Stomach smooth muscle (tissue), 2 donors: ENCODE results near the gene NOTCH1.

Source experiments
- H3K27ac ChIP-seq: one replicate; pipeline ENCODE4 v1.7.0; 2013; ENCODE audit warnings: mild to moderate bottlenecking, low read length, inconsistent platforms
- H3K27me3 ChIP-seq, 2 donors: one replicate each; pipeline ENCODE4 v1.7.0; 2013; ENCODE audit warnings: low read length in 2 of 2; ENCODE audit not compliant: insufficient read depth in 2 of 2, control insufficient read depth in 1 of 2
- H3K36me3 ChIP-seq, 2 donors: one replicate each; pipeline ENCODE4 v1.7.0; 2013; ENCODE audit warnings: low read length in 2 of 2; ENCODE audit not compliant: control insufficient read depth in 2 of 2, insufficient read depth in 2 of 2
- H3K4me1 ChIP-seq: one replicate; pipeline ENCODE4 v1.7.0; 2013; ENCODE audit warnings: low read length; ENCODE audit not compliant: control insufficient read depth, insufficient read depth
- H3K4me3 ChIP-seq, 2 donors: one replicate each; pipeline ENCODE4 v1.7.0; 2013; ENCODE audit warnings: low read length in 2 of 2
- H3K9ac ChIP-seq, 2 donors: one replicate each; pipeline ENCODE4 v1.7.0; 2013; ENCODE audit warnings: low read length in 2 of 2, mild to moderate bottlenecking in 1 of 2
- H3K9me3 ChIP-seq, 2 donors: one replicate each; pipeline ENCODE4 v1.7.0; 2013; ENCODE audit warnings: low read length in 2 of 2; ENCODE audit not compliant: control insufficient read depth in 2 of 2
- donor health status: healthy.
- donor health status: Pancreatic carcinoma.

Gene NOTCH1

DNA sequence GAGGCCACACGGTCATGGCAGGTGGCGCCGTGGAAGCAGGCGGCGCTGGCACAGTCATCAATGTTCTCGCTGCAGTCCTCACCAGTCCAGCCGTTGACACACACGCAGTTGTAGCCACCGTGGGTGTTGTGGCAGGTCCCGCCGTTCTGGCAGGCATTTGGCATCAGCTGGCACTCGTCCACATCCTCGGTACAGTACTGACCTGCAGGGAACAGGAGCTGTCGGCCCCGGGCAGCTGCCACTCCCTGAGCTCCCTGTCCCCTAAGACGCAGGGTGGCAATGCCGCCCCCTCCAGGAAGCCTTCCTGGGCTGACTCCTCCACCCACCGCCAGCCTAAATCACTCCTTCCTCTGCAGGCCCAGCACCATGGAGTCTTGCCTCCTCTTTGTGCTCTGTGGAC is 27.2 kb downstream of the NOTCH1 start:
- H3K4me3 ChIP-seq, result no peak overlapping the region
- peaks cover 9% of the 10 kb centered on the region for H3K4me1 ChIP-seq
- no peaks in the 10 kb centered on the region for H3K27me3 ChIP-seq
- peaks cover 34 to 39% of the 10 kb centered on the region in 2 donors for H3K36me3 ChIP-seq
- H3K9me3 ChIP-seq, result no peaks in the 10 kb centered on the region
- no peak overlapping the region for H3K9ac ChIP-seq
- H3K27ac ChIP-seq, result no peak overlapping the region

DNA sequence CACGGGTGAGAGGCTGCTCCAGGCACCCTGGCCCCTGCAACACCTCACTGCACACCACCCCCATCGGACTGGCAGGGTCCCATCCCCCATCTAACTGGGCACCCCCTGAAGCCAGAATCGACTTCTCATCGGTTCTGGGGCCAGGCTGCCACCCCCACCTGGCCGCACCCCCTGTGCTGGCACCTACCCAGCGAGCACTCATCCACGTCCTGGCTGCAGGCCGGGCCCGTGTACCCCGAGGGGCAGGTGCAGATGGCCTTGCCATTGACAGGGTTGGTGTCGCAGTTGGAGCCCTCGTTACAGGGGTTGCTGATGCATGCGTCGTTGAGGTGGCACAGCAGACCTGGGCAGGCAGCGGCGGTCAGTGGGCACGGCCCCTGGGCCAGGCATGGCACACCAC is 27.9 kb downstream of the NOTCH1 start:
- Histone ChIP-seq H3K4me1 (peaks cover 9% of the 10 kb centered on the region), H3K27me3 (no peaks in the 10 kb centered on the region), H3K4me3 (no peak overlapping the region), H3K27ac (no peak overlapping the region), H3K36me3 (peaks cover 39 to 42% of the 10 kb centered on the region in 2 donors), H3K9me3 (no peaks in the 10 kb centered on the region), H3K9ac (no peak overlapping the region)

DNA sequence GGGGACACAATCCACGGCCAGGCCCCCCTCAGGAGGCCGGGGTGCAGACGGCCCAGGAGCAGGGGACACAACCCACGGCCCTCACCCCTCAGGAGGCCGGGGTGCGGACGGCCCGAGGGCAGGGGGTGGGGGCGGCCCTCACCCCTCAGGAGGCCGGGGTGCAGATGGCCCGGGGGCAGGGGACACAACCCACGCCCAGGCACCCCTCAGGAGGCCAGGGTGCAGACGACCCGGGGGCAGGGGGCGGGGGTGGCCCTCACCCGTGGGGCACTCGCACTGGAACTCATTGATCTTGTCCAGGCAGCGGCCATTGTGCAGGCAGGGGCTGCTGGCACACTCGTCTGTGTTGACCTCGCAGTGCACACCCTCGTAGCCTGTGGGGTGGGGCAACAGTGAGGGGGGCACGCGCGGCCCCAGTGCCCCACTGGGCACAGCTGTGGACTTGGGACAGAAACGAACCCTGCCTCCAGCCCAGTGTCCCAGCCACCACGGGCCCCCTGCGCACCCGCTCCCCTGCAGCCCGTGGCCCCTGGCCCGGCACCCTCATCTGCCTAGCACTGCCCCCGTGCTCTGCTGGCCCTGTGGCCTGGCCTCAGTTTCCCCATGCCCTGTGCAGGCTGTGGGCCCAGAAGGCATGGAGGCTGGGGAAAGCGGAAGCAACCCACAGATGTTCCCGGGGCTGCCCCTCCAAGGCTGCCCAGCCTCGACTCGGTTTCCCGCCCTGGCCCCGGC is 28.7 kb downstream of the NOTCH1 start:
- Histone ChIP-seq H3K4me1 (peaks cover 5% of the 10 kb centered on the region), H3K9me3 (no peaks in the 10 kb centered on the region), H3K27ac (no peak overlapping the region), H3K9ac (no peak overlapping the region), H3K36me3 (peaks cover 40 to 41% of the 10 kb centered on the region in 2 donors), H3K27me3 (no peaks in the 10 kb centered on the region), H3K4me3 (no peak overlapping the region)

DNA sequence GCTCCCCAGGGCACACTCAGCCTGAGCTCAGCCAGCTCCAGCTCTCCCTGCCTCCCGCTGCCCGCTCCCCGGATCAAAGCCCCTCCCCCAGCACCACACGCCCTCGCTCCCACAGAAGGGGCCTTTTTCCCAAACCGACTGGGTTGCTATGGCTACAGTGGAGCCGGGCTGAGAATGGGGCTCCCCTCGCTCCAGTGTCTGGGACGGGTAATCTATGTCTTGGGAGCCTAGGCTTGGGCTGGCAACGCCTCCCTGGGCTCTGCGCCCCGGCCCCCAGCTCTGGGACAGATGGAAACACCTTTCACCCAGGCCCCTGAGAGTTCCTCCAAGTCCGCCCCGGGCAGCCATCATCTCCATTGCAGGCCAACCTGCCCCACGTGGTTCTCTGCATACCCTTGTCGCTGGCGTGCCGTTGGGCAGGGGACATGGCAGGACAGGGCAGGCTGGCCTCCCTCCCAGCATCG is 29.6 kb downstream of the NOTCH1 start:
- Histone ChIP-seq H3K4me3 (no peak overlapping the region), H3K36me3 (peaks cover 46 to 48% of the 10 kb centered on the region in 2 donors), H3K27me3 (no peaks in the 10 kb centered on the region), H3K9me3 (no peaks in the 10 kb centered on the region), H3K4me1 (peaks cover 5% of the 10 kb centered on the region), H3K9ac (no peak overlapping the region), H3K27ac (no peak overlapping the region)

DNA sequence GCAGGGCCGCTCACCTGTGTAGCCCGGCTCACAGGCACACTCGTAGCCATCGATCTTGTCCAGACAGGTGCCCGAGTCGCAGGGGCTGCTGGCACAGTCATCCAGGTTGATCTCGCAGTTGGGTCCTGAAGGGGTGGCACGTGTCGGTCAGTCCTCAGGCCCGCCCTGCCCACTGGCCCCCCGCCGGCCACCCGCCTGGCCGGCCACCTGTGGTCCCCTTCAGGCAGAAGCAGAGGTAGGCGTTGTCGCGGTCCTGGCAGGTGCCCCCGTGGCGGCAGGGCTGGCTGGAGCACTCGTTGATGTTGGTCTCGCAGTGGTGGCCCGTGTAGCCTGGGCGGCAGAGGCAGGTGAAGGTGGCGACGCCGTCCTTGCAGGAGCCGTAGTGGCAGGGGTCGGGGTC is 30.6 kb downstream of the NOTCH1 start:
- Histone ChIP-seq H3K9me3 (no peaks in the 10 kb centered on the region), H3K27me3 (no peaks in the 10 kb centered on the region), H3K27ac (no peak overlapping the region), H3K36me3 (peaks cover 53 to 54% of the 10 kb centered on the region in 2 donors), H3K9ac (no peak overlapping the region), H3K4me1 (peaks cover 7% of the 10 kb centered on the region), H3K4me3 (no peak overlapping the region)

DNA sequence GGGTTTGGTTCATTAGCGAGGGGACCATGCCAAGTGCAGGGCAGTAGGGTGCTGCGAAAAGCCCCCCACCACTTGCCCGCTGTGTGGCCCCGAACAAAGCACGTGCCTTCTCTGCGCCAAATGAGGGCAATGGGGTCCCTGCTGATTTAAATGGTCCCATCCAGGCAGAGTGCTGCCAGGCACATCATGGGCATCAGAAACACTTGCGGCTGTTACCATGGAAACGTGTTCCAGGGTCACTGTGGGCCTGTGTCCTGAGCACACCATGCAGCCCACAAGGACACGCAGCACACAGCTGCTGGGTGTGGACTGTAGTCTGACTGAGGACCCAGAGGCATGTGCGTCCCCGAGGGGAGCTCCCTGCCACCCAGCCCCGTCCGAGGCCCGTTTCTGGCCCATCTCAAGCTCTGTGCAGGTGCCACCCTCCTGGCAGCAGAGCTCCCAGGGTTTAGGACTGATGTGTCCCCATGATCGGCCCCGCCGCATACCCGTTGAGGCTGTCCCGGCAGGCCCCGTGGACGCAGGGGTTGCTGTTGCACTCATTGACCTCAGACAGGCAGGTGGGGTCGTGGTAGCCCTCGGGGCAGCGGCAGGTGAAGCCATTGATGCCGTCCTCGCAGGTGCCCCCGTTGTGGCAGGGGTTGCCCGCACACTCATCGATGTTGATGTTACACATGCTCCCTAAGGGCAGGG is 31.7 kb downstream of the NOTCH1 start:
- Histone ChIP-seq H3K27me3 (no peaks in the 10 kb centered on the region), H3K27ac (no peak overlapping the region), H3K4me1 (peaks cover 7% of the 10 kb centered on the region), H3K4me3 (no peak overlapping the region), H3K36me3 (peaks cover 57 to 63% of the 10 kb centered on the region in 2 donors), H3K9ac (no peak overlapping the region), H3K9me3 (no peaks in the 10 kb centered on the region)

DNA sequence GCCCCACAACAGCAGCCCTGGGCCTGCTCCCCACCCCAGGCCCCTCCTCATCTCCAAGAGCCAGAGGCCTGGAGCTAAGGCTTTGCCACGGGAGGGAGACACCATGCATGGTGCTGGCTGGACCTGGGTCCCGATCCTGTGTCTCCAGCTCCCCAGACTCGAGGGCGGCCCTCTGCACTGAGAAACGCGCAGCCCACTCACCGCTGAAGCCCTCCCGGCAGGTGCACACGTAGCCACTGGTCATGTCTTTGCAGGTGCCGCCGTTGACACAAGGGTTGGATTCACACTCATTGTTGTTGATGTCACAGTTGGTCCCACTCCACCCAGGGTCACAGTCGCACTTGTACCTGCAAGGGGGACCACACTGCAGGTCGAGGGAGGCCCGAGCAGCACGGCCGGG is 32.7 kb downstream of the NOTCH1 start:
- Histone ChIP-seq H3K4me3 (no peak overlapping the region), H3K36me3 (peaks cover 55 to 63% of the 10 kb centered on the region in 2 donors), H3K4me1 (peaks cover 7% of the 10 kb centered on the region)

DNA sequence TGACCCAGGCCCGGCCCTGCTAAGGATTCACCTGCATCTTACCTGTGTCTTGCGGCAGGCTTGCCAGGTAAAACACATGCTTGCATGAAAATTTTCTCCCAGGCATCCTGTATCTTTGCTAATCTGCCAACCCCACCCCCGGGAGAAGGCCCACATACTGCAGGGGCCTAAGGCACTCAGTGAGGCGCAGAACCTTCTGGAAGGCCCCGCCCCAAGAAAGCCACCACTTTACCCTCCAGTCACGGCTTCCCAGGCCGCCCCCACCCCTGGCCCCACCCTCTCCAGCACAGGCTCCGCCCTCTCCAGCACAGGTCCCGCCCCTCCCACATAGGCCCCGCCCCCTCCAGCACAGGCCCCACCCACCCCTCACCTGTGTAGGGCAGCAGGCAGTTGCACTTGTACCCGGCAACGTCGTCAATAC is 33.2 kb downstream of the NOTCH1 start:
- Histone ChIP-seq H3K9me3 (no peaks in the 10 kb centered on the region), H3K27me3 (no peaks in the 10 kb centered on the region), H3K36me3 (peaks cover 57 to 63% of the 10 kb centered on the region in 2 donors), H3K4me3 (no peak overlapping the region), H3K4me1 (peaks cover 7% of the 10 kb centered on the region), H3K27ac (peak overlapping the region; percentile 66), H3K9ac (no peak overlapping the region)

More for the DNA sequence above, 32.7 kb downstream of the NOTCH1 start:
- Histone ChIP-seq H3K9me3 (no peaks in the 10 kb centered on the region), H3K27ac (no peak overlapping the region), H3K9ac (no peak overlapping the region), H3K27me3 (no peaks in the 10 kb centered on the region)

DNA sequence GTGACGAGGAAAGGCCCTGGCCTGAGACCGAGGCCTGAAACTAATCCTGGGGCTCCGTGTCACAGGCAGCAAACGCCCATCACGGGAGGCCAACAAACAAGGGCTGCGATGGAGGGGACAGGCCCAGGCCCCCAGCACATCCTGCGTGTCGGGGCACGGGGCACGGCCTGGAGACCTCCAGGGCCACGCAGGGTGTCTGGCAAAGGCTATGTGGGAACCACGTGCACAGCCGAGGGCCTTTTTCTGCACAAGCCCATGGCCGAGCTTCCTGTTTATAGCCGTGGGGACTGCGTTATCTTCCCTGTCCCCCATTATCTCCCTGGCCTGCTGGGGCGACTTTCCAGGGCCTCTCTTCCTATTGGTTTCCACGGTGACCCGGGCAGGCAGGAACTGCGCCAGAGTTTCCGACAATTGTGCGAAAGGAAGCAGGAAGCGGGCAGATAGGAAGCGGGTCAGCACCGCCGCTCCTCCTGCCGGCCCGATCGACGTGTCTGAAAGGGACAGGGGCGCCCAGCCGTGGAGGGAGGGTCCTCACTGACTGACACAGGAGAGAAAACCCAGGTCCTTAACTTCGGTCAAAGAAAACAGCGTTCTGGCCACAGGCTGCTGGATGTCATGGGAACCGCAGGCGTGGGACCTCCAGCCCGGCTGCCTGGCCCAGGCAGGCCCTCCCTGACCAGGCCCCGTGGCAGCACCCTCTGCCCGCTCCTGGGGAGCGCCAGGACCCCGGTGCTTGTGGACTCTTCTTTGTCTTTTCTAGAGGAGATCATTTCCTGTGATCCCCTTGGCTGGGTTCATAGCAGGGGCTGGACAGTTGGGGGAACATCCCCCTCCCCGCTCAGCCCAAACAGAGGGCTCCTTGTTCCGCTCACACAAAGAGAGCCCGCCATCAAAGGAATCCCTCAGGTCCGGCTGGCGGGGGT is 33.9 kb downstream of the NOTCH1 start:
- Histone ChIP-seq H3K27ac (peak overlapping the region; percentile 66), H3K4me3 (no peak overlapping the region), H3K9me3 (no peaks in the 10 kb centered on the region), H3K27me3 (no peaks in the 10 kb centered on the region), H3K36me3 (peaks cover 55 to 69% of the 10 kb centered on the region in 2 donors), H3K9ac (no peak overlapping the region), H3K4me1 (peaks cover 7% of the 10 kb centered on the region)

DNA sequence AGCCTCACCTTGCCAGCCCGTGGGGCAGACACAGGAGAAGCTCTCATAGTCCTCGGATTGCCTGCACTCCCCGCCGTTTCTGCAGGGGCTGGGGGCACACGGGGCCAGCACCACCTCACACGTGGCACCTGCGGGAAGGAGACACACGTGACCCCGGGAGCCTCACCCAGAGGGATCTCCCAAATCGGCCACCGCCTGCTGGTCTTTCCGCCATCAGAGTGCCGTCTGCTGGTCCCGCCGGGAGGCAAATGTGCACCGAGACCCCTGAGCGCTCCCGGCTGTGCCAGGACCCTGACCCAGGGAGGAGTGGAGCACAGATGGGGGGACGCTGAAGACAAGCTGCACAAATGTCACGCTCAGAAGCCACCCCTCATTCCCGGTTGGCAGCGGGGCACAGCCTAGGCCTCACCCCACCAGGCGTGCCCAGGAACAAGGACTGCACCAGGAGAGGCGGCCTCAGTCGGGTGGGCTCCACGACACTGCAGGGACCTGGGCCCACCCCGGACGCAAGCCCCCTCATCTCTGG is 34.6 kb downstream of the NOTCH1 start:
- Histone ChIP-seq H3K4me3 (no peak overlapping the region), H3K27me3 (no peaks in the 10 kb centered on the region), H3K27ac (no peak overlapping the region), H3K36me3 (peaks cover 59 to 72% of the 10 kb centered on the region in 2 donors), H3K9me3 (no peaks in the 10 kb centered on the region), H3K4me1 (peaks cover 5% of the 10 kb centered on the region), H3K9ac (no peak overlapping the region)
